Measurements from ENCODE around the gene OR5A2.
"Not testable (repeated sequence)": the region's sequence is repeated elsewhere in the genome, so short reads cannot be mapped to it uniquely, and the experiment has no call there.

Gene OR5A2

GRCh38 chr11:59380263-59381059 lies 45.8 kb downstream of the OR5A2 start:
- Histone ChIP-seq H3K4me3 (ENCODE audit: low read depth, low read length) (no peak overlapping the region), H3K36me3 (no peaks in the 10 kb centered on the region), H3K9me3 (no peaks in the 10 kb centered on the region), H3K4me1 (no peaks in the 10 kb centered on the region), H3K27me3 (no peaks in the 10 kb centered on the region)
- no peak for DNase-seq
- TF ChIP-seq CTCF (IDR thresholded peaks at IDR 0.05; ENCODE audit: low read depth, low read length): no peak

GRCh38 chr11:59372324-59372723 lies 53.9 kb downstream of the OR5A2 start:
- H3K4me1 ChIP-seq; H3K36me3 ChIP-seq; H3K9me3 ChIP-seq; H3K4me3 ChIP-seq (ENCODE audit: low read depth, low read length); DNase-seq; H3K27me3 ChIP-seq: not testable (repeated sequence)

GRCh38 chr11:59368238-59369022 lies 57.8 kb downstream of the OR5A2 start:
- no peaks in the 10 kb centered on the region for H3K9me3 ChIP-seq
- H3K36me3 ChIP-seq: no peaks in the 10 kb centered on the region
- H3K4me3 ChIP-seq (ENCODE audit: low read depth, low read length): no peak overlapping the region
- TF ChIP-seq CTCF (IDR thresholded peaks at IDR 0.05; ENCODE audit: low read depth, low read length): no peak
- H3K27me3 ChIP-seq: no peaks in the 10 kb centered on the region
- no peaks in the 10 kb centered on the region for H3K4me1 ChIP-seq
- DNase-seq: no peak
